HG03095 (cell line): Measurements from ENCODE around the gene IFI44.

ENCODE experiments used
- ATAC-seq: cut with Tn5 transposase; IDR thresholded peaks from one replicate; pipeline ENCODE4 v1.9.1; 2021; ENCODE audit warnings: moderate library complexity; ENCODE audit not compliant: unreplicated experiment

Gene IFI44

DNA sequence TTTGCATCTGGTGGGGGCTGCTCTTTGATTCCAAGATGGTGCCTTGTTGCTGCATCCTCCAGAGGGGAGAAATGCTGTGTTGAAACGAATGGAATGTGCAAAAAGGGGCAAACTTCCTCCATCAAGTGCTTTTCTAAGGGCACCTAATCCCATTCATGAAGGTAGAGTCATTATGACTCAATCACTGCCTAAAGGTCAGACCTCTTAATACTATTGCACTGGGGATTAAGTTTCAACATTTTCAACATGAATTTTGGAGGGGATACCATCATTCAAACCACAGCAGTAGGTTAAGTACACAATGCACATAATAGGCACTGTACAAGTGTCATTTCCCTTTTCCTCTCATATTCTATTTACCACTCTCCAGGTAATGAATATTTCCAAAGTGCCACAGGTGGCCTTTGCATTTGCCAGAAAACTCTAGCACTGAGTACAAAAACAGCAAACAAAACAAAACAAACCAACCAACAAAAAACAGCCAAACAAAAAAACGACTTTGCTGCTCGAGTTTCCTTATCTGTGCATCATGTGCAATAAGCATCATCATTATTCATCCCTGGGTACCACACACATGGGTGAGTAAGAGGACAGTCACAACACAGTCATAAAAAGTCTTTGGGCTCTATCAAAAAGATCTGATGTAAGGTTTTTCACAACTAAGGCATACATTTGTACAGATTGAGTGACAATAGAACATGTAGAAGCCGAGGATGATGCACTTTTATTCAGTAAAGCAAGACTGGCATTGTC, 42.5 kb downstream of the IFI44 start:
- no peak for ATAC-seq

DNA sequence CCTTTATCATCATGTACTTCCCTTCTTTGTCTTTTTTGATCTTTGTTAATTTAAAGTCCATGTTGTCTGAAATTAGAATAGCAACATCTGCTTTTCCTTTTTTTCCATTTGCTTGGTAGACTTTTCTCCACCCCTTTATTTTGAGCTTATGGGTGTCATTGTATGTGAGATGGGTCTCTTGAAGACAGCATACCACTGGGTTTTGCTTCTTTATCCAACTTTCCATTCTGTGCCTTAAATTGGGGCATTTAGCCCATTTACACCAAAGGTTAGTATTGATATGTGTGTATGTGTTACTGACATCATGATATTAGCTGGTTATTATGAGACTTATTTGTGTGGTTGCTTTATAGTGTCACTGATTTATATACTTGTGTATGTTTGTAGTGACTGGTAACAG, 50.2 kb downstream of the IFI44 start:
- no peak for ATAC-seq

DNA sequence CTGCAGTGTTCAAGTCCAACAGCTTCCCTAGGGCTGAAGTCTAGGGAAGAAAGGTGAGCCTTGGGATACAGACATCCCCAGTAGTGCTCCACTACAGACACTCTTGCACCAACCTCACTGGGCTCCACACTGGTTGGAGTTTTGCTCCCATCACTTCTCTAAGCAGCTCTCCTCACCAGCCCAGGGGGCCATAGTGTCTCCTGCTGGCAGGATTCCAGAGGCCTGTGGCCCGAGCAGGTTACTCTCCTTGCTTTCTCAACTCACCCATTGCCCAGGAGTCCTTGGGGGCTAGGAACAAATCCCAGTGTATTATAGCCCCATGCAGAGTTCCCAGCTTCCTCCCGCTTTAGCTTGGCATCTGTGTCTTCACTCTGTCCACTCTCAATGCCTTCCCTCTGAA, 52.8 kb downstream of the IFI44 start:
- no peak for ATAC-seq

DNA sequence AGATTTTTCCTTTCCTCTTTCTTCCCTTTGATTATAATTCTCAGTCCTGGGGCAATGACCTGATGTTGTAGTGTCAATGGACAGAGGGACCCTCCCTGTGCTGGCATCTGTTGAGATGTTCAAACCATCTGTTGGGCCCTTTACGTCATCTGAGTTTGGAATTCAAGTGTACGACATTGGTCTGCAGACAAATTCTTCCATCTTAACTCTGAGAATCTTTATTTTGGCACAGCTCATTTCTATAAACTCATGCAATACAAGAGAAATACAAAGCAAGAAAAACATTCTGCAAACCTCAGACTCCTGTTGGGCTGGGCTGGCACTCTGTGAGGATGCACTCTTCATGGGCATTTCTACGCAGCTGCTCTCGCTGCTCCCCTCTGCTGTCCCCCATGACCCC, 54.2 kb downstream of the IFI44 start:
- no peak for ATAC-seq

DNA sequence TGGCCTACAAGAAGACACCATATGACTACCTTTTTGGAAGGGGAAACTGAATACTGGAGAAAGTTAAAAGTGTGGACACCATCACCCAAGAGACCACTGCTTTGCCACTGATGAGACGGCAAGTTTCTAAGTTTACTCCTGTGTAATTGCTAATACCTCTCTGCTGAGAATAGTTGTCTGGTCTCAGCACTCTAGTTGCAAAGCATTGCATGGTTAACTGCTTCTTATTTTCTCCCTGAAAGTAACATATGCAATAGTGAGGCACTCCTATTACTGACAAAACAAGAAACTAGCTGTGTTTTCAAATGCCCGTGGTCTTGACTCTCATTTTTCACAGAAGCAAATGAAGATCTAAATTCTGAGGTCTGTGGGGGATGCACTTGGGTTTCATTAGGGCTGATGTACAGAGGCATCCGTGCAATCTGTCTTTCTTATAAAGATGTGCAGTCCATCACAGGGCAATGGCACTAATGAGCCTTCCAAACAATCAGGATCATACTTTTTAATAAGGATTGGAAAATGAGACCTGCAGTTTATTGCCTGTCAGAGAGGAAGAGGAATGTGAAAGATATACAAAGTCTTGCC, 62.9 kb downstream of the IFI44 start:
- no peak for ATAC-seq

DNA sequence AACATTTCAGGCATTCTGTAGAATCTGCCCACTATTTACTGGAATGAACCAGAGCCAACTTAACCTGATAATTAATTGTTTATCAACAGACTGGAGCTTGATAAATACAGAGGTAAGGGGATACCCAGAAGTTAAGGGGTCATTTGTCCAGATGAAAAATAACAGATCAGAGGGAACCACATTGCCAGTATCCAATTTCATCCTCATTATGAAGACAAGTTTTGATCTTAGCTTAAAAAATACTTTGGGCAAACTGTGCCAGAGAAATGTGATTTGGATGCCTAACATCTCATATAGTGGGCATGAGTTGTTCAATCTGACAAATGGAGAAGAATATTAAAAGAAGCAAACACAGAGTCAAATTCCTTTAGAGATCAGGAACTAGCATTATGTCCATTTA, 63.7 kb downstream of the IFI44 start:
- ATAC-seq: no peak
